ENCODE data around the gene BRIX1. TPM values are rescaled to one million over a fixed set of nuclear protein-coding genes. Genes with fewer than 3 reads are reported as not detected.

BRIX1 gene
- total RNA-seq, 2 donors from 2014 or later, result 16.8 to 33.5 TPM

- no peak overlapping the region for H3K4me3 ChIP-seq
- no peaks in the 10 kb centered on the region for H3K9me3 ChIP-seq
- H3K27me3 ChIP-seq (replicated peaks; ENCODE audit: insufficient read depth), result no peaks in the 10 kb centered on the region
- no peaks in the 10 kb centered on the region for H3K36me3 ChIP-seq
- ATAC-seq (ENCODE audit: insufficient number of reproducible peaks, low FRiP score, low read depth) (no peak), DNase-seq (ENCODE audit: low spot score) (no peak)
- H3K4me1 ChIP-seq (ENCODE audit: control insufficient read depth in 1 of 2, low read depth in 2 of 2), result peaks cover 9 to 18% of the 10 kb centered on the region in 2 donors
- no peak overlapping the region for H3K27ac ChIP-seq
- TF ChIP-seq, protein P1, sequence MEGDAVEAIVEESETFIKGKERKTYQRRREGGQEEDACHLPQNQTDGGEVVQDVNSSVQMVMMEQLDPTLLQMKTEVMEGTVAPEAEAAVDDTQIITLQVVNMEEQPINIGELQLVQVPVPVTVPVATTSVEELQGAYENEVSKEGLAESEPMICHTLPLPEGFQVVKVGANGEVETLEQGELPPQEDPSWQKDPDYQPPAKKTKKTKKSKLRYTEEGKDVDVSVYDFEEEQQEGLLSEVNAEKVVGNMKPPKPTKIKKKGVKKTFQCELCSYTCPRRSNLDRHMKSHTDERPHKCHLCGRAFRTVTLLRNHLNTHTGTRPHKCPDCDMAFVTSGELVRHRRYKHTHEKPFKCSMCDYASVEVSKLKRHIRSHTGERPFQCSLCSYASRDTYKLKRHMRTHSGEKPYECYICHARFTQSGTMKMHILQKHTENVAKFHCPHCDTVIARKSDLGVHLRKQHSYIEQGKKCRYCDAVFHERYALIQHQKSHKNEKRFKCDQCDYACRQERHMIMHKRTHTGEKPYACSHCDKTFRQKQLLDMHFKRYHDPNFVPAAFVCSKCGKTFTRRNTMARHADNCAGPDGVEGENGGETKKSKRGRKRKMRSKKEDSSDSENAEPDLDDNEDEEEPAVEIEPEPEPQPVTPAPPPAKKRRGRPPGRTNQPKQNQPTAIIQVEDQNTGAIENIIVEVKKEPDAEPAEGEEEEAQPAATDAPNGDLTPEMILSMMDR (IDR thresholded peaks at IDR 0.05), result no peak
These were observed 45.1 kb upstream of the BRIX1 start for GRCh38 chr5:34870382-34870781.

- Histone ChIP-seq H3K27me3 (replicated peaks; ENCODE audit: insufficient read depth) (no peaks in the 10 kb centered on the region), H3K36me3 (no peaks in the 10 kb centered on the region), H3K4me3 (no peak overlapping the region), H3K27ac (no peak overlapping the region), H3K9me3 (no peaks in the 10 kb centered on the region), H3K4me1 (ENCODE audit: control insufficient read depth in 1 of 2, low read depth in 2 of 2) (no peaks in the 10 kb centered on the region)
- ATAC-seq (ENCODE audit: insufficient number of reproducible peaks, low FRiP score, low read depth) (no peak), DNase-seq (ENCODE audit: low spot score) (no peak)
- TF ChIP-seq, protein P1 (IDR thresholded peaks at IDR 0.05), result no peak
These were observed 39.2 kb upstream of the BRIX1 start for GRCh38 chr5:34876275-34876674.

DNA sequence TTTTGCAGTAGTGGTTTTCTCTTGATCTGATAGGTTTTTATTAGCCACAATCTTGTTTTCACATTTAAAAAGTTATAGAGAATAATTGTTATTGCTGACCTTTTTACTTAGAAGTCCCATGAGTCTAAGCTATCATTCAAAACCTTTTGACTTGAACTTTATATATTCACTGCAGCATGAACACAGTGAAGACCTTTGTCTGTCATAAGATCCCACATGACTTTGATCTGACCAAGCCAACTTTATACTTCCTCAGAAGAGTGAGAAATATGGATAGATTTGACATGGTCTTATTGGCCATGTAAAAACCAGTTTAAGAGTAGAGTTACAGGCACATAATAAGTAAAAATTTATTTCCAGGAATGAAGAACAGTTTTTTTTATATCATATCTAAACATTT lies 34.3 kb upstream of the BRIX1 start:
- ATAC-seq (ENCODE audit: insufficient number of reproducible peaks, low FRiP score, low read depth) (no peak), DNase-seq (ENCODE audit: low spot score) (no peak)
- H3K4me3 ChIP-seq, result no peak overlapping the region
- H3K4me1 ChIP-seq (ENCODE audit: control insufficient read depth in 1 of 2, low read depth in 2 of 2), result no peaks in the 10 kb centered on the region
- no peaks in the 10 kb centered on the region for H3K9me3 ChIP-seq
- H3K27me3 ChIP-seq (replicated peaks; ENCODE audit: insufficient read depth), result no peaks in the 10 kb centered on the region
- no peaks in the 10 kb centered on the region for H3K36me3 ChIP-seq
- H3K27ac ChIP-seq, result no peak overlapping the region
- TF ChIP-seq, protein P1 (IDR thresholded peaks at IDR 0.05), result no peak

DNA sequence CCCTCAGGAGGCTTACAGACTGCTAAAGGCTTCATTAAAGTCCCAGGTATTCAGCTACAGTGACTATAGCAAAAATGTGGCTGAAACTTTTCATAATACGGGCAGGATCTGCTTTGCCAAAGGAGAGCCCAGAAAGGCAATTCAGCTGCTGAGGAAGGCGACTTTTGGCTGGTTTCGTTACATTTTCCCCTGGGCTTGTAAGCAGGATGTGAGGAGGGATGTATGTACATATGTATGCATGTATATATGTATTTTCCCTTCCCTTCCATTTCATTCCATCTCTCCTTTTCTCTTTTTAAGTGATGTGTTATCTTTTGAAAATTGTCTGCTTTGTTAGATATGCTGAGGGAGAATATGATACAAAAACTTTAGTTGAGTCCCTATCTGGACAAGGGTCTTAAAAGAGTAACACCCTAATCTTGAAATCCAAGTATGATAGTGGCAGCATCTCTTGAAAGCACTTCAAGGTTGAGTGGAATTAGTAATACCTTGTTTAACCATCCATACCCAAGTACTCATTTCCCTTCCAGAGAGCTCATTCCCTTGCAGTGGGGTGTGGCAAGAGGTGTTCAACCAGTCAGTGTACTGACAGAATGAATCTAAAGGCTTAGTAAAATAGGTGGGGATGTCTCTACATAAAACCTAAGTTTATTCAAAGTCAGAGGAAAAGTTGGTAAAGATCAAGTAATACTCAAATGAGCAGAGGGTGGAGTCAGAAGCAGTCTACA lies 29.0 kb upstream of the BRIX1 start:
- DNase-seq (ENCODE audit: low spot score) (no peak), ATAC-seq (ENCODE audit: insufficient number of reproducible peaks, low FRiP score, low read depth) (no peak)
- H3K4me3 ChIP-seq, result no peak overlapping the region

GRCh38 chr5:34889394-34889793 lies 26.1 kb upstream of the BRIX1 start:
- Histone ChIP-seq H3K4me3 (no peak overlapping the region), H3K27me3 (replicated peaks; ENCODE audit: insufficient read depth) (no peaks in the 10 kb centered on the region), H3K9me3 (no peaks in the 10 kb centered on the region), H3K27ac (no peak overlapping the region), H3K4me1 (ENCODE audit: control insufficient read depth in 1 of 2, low read depth in 2 of 2) (peaks cover 0 to 9% of the 10 kb centered on the region in 2 donors), H3K36me3 (no peaks in the 10 kb centered on the region)
- no peak for DNase-seq (ENCODE audit: low spot score)
- no peak for ATAC-seq (ENCODE audit: insufficient number of reproducible peaks, low FRiP score, low read depth)
- TF ChIP-seq, protein P1 (IDR thresholded peaks at IDR 0.05), result no peak

More for the DNA sequence above, 29.0 kb upstream of the BRIX1 start:
- no peaks in the 10 kb centered on the region for H3K27me3 ChIP-seq (replicated peaks; ENCODE audit: insufficient read depth)
- H3K9me3 ChIP-seq, result no peaks in the 10 kb centered on the region
- H3K36me3 ChIP-seq, result no peaks in the 10 kb centered on the region
- TF ChIP-seq, protein P1 (IDR thresholded peaks at IDR 0.05), result no peak
- H3K4me1 ChIP-seq (ENCODE audit: control insufficient read depth in 1 of 2, low read depth in 2 of 2), result peaks cover 0 to under 1% of the 10 kb centered on the region in 2 donors
- H3K27ac ChIP-seq, result no peak overlapping the region

Data from thoracic aorta (tissue), 2 donors.